Fibroblast of lung (primary cell): Measurements from ENCODE around the gene RPS6KA3.

Experiments
- CTCF ChIP-seq, 2 donors: IDR thresholded peaks in 1 of 2; conservative IDR thresholded peaks in 1 of 2; 1 replicate in 1 of 2; 2 replicates in 1 of 2; pipeline ENCODE4 v1.5.1; 2011 to 2012; ENCODE audit warnings: low read length in 2 of 2, control low read depth in 1 of 2, inconsistent platforms in 1 of 2, low read depth in 1 of 2, mild to moderate bottlenecking in 1 of 2
- EZH2 ChIP-seq: IDR thresholded peaks from 2 replicates; pipeline ENCODE4 v1.5.1; 2012; ENCODE audit warnings: low read length, control low read depth, mild to moderate bottlenecking; ENCODE audit errors: missing control alignments

- TF ChIP-seq CTCF (conservative IDR thresholded peaks at IDR 0.05 in 1 of 2, IDR thresholded peaks at IDR 0.05 in 1 of 2; ENCODE audit: low read depth in 1 of 2, low read length in 2 of 2) (no peak), EZH2 (no peak)
These were observed 11.9 kb downstream of the RPS6KA3 start for GRCh38 chrX:20254712-20255299.
